Neural progenitor cell (in vitro differentiated cells): Measurements from ENCODE around the gene LRP6.

Experiments
- EZH2 ChIP-seq: fragments of 200-600 bp; sonication (generic); IDR thresholded peaks from 2 replicates; pipeline ENCODE4 v1.6.1; 2017; ENCODE audit warnings: antibody characterized with exemption, mild to moderate bottlenecking, moderate library complexity
- TF ChIP-seq, protein P1 (sequence below): fragments of 200-600 bp; sonication (generic); IDR thresholded peaks from 2 replicates; pipeline ENCODE4 v1.5.1; 2017; ENCODE audit warnings: antibody characterized with exemption, mild to moderate bottlenecking

DNA sequence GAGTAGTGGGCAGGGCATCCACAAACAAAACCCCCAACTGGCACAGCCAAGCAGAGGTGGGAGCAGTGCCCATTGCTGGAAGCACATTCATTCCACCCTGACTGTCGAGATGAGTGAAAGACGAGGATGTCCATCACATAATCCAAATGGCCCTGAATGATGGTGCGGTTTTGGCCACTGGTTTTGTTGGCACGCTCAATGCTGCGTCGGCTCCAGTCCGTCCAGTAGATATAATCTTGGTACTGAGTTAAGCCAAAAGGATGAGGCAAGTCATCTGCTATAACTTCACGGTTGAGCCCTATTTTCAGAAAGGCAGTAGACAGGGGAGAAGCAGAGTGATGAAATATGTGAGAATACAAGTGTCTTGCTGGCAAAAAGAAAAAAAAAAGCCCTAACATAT, 108.0 kb downstream of the LRP6 start:
- TF ChIP-seq, protein P1, sequence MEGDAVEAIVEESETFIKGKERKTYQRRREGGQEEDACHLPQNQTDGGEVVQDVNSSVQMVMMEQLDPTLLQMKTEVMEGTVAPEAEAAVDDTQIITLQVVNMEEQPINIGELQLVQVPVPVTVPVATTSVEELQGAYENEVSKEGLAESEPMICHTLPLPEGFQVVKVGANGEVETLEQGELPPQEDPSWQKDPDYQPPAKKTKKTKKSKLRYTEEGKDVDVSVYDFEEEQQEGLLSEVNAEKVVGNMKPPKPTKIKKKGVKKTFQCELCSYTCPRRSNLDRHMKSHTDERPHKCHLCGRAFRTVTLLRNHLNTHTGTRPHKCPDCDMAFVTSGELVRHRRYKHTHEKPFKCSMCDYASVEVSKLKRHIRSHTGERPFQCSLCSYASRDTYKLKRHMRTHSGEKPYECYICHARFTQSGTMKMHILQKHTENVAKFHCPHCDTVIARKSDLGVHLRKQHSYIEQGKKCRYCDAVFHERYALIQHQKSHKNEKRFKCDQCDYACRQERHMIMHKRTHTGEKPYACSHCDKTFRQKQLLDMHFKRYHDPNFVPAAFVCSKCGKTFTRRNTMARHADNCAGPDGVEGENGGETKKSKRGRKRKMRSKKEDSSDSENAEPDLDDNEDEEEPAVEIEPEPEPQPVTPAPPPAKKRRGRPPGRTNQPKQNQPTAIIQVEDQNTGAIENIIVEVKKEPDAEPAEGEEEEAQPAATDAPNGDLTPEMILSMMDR: no peak
- TF ChIP-seq EZH2: no peak
